ENCODE data around the gene PPBP. TPM values are rescaled to one million over a fixed set of nuclear protein-coding genes. Genes with fewer than 3 reads are reported as not detected.

PPBP gene
- total RNA-seq, 1 experiment from 2014 or later, result not detected

DNA sequence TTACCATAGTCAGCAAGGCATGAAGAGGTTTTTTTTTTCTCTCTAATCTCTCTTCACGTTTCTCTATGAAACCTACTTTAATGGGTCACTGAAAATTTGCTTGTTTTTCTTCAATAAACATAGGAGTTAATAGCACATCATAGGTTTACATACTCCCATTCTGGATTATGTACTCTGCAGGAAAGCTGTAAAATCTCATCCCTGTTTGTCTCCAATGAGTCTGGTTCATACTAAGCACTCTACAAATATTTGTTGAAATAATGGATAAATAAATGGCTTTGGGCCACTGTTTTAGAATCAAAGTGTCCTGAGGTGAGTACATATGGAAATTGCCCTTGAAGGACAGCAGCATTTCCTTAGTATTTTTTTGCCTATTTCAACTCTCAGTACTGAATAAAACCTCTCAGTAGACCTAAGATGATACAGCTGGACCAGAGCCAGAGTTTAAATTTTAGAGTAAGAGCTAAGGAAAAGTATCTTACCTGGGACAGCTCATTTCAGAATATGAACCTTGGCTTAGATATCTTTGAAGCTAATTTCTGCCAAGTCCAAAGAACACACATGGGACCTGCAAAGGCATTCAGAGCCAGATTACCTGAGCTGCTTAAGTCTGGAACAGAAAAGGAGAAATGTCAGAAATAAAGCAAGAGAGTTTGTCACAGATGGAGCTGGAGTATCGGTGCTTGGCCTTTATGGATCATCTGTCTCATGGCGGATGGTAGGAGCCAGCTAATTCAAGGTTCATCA, 40.6 kb downstream of the PPBP start:
- TF ChIP-seq, protein P1, sequence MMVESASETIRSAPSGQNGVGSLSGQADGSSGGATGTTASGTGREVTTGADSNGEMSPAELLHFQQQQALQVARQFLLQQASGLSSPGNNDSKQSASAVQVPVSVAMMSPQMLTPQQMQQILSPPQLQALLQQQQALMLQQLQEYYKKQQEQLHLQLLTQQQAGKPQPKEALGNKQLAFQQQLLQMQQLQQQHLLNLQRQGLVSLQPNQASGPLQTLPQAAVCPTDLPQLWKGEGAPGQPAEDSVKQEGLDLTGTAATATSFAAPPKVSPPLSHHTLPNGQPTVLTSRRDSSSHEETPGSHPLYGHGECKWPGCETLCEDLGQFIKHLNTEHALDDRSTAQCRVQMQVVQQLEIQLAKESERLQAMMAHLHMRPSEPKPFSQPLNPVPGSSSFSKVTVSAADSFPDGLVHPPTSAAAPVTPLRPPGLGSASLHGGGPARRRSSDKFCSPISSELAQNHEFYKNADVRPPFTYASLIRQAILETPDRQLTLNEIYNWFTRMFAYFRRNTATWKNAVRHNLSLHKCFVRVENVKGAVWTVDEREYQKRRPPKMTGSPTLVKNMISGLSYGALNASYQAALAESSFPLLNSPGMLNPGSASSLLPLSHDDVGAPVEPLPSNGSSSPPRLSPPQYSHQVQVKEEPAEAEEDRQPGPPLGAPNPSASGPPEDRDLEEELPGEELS (CRISPR knock-in tag; IDR thresholded peaks at IDR 0.05), result no peak
- TF ChIP-seq, protein P2, sequence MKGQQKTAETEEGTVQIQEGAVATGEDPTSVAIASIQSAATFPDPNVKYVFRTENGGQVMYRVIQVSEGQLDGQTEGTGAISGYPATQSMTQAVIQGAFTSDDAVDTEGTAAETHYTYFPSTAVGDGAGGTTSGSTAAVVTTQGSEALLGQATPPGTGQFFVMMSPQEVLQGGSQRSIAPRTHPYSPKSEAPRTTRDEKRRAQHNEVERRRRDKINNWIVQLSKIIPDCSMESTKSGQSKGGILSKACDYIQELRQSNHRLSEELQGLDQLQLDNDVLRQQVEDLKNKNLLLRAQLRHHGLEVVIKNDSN (CRISPR knock-in tag; IDR thresholded peaks at IDR 0.05), result no peak
- TF ChIP-seq FOXK1 (CRISPR knock-in tag; IDR thresholded peaks at IDR 0.05) (no peak), TEAD4 (CRISPR knock-in tag; IDR thresholded peaks at IDR 0.05) (no peak), SOX15 (CRISPR knock-in tag; IDR thresholded peaks at IDR 0.05) (no peak), ZBTB21 (CRISPR knock-in tag; IDR thresholded peaks at IDR 0.05; ENCODE audit: borderline replicate concordance) (no peak), JUN (CRISPR knock-in tag; IDR thresholded peaks at IDR 0.05) (no peak)
- TF ChIP-seq, protein P3, sequence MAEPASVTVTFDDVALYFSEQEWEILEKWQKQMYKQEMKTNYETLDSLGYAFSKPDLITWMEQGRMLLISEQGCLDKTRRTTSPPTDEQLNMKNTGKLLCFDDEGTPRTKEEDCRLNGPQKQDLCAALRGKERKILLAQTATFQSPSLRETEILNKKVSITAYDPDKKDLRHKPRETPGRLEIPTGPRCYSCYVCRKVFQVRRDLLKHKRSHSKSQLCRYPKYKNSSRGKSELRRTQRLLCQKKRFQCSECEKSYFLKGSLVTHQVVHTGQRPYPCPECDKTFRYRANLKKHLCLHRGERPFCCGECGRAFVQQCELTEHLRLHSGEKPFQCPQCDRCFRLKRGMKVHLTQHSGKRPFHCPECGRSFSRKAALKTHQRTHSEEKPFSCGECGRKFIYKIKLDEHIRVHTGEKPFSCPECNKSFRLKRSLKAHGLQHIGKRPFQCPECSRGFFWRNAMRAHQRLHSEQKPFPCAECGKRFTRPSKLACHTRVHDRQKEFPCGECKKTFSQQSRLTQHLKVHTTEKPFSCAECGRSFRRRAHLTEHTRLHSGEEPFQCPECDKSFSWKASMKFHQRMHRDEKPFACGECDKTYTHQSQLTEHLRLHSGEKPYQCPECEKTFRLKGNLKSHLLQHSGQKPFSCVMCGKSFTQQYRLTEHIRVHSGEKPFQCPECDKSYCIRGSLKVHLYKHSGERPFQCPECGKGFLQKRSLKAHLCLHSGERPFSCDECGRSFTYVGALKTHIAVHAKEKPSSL (CRISPR knock-in tag; conservative IDR thresholded peaks at IDR 0.05), result no peak
- TF ChIP-seq, protein P4, sequence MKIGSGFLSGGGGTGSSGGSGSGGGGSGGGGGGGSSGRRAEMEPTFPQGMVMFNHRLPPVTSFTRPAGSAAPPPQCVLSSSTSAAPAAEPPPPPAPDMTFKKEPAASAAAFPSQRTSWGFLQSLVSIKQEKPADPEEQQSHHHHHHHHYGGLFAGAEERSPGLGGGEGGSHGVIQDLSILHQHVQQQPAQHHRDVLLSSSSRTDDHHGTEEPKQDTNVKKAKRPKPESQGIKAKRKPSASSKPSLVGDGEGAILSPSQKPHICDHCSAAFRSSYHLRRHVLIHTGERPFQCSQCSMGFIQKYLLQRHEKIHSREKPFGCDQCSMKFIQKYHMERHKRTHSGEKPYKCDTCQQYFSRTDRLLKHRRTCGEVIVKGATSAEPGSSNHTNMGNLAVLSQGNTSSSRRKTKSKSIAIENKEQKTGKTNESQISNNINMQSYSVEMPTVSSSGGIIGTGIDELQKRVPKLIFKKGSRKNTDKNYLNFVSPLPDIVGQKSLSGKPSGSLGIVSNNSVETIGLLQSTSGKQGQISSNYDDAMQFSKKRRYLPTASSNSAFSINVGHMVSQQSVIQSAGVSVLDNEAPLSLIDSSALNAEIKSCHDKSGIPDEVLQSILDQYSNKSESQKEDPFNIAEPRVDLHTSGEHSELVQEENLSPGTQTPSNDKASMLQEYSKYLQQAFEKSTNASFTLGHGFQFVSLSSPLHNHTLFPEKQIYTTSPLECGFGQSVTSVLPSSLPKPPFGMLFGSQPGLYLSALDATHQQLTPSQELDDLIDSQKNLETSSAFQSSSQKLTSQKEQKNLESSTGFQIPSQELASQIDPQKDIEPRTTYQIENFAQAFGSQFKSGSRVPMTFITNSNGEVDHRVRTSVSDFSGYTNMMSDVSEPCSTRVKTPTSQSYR (CRISPR knock-in tag; IDR thresholded peaks at IDR 0.05), result no peak
- TF ChIP-seq, protein P5, sequence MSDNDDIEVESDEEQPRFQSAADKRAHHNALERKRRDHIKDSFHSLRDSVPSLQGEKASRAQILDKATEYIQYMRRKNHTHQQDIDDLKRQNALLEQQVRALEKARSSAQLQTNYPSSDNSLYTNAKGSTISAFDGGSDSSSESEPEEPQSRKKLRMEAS (CRISPR knock-in tag; IDR thresholded peaks at IDR 0.05), result no peak
- TF ChIP-seq, protein P6, sequence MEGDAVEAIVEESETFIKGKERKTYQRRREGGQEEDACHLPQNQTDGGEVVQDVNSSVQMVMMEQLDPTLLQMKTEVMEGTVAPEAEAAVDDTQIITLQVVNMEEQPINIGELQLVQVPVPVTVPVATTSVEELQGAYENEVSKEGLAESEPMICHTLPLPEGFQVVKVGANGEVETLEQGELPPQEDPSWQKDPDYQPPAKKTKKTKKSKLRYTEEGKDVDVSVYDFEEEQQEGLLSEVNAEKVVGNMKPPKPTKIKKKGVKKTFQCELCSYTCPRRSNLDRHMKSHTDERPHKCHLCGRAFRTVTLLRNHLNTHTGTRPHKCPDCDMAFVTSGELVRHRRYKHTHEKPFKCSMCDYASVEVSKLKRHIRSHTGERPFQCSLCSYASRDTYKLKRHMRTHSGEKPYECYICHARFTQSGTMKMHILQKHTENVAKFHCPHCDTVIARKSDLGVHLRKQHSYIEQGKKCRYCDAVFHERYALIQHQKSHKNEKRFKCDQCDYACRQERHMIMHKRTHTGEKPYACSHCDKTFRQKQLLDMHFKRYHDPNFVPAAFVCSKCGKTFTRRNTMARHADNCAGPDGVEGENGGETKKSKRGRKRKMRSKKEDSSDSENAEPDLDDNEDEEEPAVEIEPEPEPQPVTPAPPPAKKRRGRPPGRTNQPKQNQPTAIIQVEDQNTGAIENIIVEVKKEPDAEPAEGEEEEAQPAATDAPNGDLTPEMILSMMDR (IDR thresholded peaks at IDR 0.05), result no peak
- TF ChIP-seq, protein P7, sequence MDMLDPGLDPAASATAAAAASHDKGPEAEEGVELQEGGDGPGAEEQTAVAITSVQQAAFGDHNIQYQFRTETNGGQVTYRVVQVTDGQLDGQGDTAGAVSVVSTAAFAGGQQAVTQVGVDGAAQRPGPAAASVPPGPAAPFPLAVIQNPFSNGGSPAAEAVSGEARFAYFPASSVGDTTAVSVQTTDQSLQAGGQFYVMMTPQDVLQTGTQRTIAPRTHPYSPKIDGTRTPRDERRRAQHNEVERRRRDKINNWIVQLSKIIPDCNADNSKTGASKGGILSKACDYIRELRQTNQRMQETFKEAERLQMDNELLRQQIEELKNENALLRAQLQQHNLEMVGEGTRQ (CRISPR knock-in tag; IDR thresholded peaks at IDR 0.05), result no peak
- H3K27ac Mint-ChIP-seq, result no peak overlapping the region
- ChIA-PET POLR2A (no interaction called here), CTCF (interaction anchor here (1.0 kb wide), 1 partner anchor 91 kb away, joined by 3 read pairs; the partner anchor contains the start of gene CXCL3)
- no peak overlapping the region for H3K4me3 Mint-ChIP-seq
- peaks cover 41% of the 10 kb centered on the region for H3K4me1 Mint-ChIP-seq
- no peaks in the 10 kb centered on the region for H3K36me3 Mint-ChIP-seq
- H3K27me3 Mint-ChIP-seq (ENCODE audit: low read depth), result peaks cover 81% of the 10 kb centered on the region
- 0 out of 2 replicates have a peak, but pooled peaks cover 2% of the 10 kb centered on the region for H3K9me3 Mint-ChIP-seq
- ATAC-seq (no peak), DNase-seq (ENCODE audit: low spot score) (no peak)
